SK-N-MC (cell line): Measurements from ENCODE around the gene DCDC2B.

Source experiments
- DNase-seq: peaks from one replicate; pipeline ENCODE4 v3.0.0-alpha.2; 2011; ENCODE audit warnings: low read depth, low spot score
- H3K27ac ChIP-seq: fragments of 200-600 bp; sonication (generic); 2 replicates; pipeline ENCODE4 v1.5.1; 2016; ENCODE audit warnings: mixed run types
- H3K36me3 ChIP-seq: fragments of 200-600 bp; sonication (generic); 2 replicates; pipeline ENCODE4 v1.6.1; 2017; ENCODE audit warnings: antibody characterized with exemption, low read length, mixed read lengths; ENCODE audit not compliant: insufficient read depth
- H3K4me3 ChIP-seq: fragments of 200-600 bp; sonication (generic); 2 replicates; pipeline ENCODE4 v1.5.1; 2016
- H3K9ac ChIP-seq: fragments of 200-600 bp; sonication (generic); 2 replicates; pipeline ENCODE4 v1.8.0; 2017; ENCODE audit warnings: mixed run types, mixed read lengths; ENCODE audit not compliant: insufficient read length
- H3K9me3 ChIP-seq: fragments of 200-600 bp; sonication (generic); 2 replicates; pipeline ENCODE4 v1.6.1; 2017; ENCODE audit warnings: low read depth, mild to moderate bottlenecking, antibody characterized with exemption, low read length, moderate library complexity, mixed read lengths
- EZH2 ChIP-seq: fragments of 200-600 bp; sonication (generic); IDR thresholded peaks from one replicate; pipeline ENCODE4 v1.6.1; 2017; ENCODE audit warnings: antibody characterized with exemption
- FOXP2 ChIP-seq: optimal IDR thresholded peaks from 2 replicates; pipeline ENCODE3; 2011; ENCODE audit warnings: mild to moderate bottlenecking, moderate library complexity; ENCODE audit not compliant: insufficient read depth; ENCODE audit errors: extremely low read length, control extremely low read depth
- POLR2AphosphoS5 ChIP-seq: IDR thresholded peaks from 2 replicates; pipeline ENCODE4 v1.6.1; 2012; ENCODE audit warnings: mild to moderate bottlenecking, low read depth, low read length, borderline replicate concordance

The DCDC2B gene

DNA sequence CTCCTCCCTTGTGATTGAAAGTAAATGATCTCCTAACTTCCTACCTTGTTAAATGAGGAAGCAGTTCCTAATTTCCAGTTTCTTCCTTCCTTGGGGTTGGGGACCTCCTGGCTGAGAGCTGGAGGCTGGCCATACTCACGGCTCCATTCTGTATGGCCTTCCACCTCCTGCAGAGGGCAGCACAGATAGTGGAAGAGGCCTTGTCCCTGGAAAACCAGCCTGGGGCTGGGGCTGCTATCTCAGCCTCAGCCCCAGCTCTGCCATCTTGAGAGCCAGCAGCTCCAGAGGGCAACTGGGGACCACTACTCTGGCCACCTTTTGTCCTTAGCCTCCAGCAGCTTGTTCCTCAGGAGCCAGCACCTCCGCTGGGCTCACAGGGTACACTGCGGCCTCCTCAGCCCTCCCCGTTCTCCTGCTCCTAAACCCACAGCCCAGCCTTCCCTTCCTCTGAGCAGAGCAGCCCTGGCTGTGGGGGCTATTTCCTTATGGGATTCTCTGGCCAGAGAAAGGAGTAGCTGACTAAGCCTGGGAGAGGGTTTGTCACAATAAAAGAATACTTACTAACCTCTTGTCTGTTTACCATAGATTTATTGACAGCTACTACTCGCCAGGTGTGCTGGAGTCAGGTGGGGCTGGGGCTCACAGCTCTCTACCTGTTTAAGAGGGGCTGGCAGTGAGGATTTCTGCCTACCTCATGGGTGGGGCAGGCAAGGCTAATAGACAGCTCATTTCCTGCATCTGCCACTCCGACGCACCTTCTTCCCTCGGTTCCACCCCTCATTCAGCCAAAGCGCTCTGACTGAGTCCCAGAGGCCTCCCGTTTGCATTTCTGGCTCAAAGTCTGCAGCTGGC lies 7.0 kb downstream of the DCDC2B start:
- Histone ChIP-seq H3K27ac (no peak overlapping the region), H3K36me3 (no peaks in the 10 kb centered on the region), H3K9me3 (no peaks in the 10 kb centered on the region), H3K9ac (no peak overlapping the region), H3K4me3 (no peak overlapping the region)
- TF ChIP-seq EZH2 (no peak), POLR2AphosphoS5 (no peak), FOXP2 (no peak)
- no peak for DNase-seq

DNA sequence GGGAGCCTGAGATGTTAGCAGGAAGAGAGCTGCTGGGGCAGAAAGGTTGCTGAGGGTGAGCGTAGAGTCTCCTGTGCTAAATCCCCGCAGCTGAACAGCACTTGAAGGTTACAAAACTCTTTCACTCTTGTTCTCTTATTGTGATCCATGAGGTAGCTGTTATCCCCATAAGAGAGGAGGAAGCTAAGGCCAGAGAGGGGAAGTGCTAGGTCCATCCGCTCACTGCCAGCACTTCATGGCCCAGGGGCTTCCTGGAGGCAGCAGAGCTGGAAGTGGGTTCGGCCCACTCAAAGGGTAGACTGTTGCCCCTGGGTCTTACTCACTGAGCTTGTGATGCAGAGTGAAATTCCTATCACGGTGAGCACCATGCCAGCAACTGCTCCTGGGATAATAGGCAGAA lies 7.7 kb downstream of the DCDC2B start:
- no peak overlapping the region for H3K9ac ChIP-seq
- H3K9me3 ChIP-seq, result no peaks in the 10 kb centered on the region
- no peaks in the 10 kb centered on the region for H3K36me3 ChIP-seq
- TF ChIP-seq FOXP2, result no peak
- TF ChIP-seq EZH2, result no peak
- TF ChIP-seq POLR2AphosphoS5, result no peak
- H3K27ac ChIP-seq, result no peak overlapping the region
- DNase-seq, result no peak
- no peak overlapping the region for H3K4me3 ChIP-seq

DNA sequence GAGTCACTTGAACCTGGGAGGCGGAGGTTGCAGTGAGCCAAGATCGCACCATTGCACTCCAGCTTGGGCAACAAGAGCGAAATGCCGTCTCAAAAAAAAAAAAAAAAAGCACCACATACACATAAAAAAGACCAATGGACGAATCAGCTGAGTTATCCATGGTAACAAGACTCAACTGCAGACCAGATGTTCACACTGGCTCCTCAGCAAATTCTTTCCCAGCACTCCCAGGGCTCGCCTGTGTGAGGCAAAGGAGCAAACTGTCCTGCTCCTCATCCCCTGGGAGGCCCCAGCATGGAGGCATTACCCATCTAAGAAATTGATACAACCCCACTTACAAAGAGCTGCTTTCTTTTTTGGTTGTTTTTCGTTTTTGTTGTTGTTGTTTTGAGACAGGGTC lies 10.1 kb downstream of the DCDC2B start:
- Histone ChIP-seq H3K27ac (no peak overlapping the region), H3K9me3 (no peaks in the 10 kb centered on the region), H3K9ac (no peak overlapping the region), H3K4me3 (no peak overlapping the region), H3K36me3 (peaks cover 6% of the 10 kb centered on the region)
- DNase-seq, result no peak
- no peak for TF ChIP-seq POLR2AphosphoS5
- TF ChIP-seq EZH2, result no peak
- no peak for TF ChIP-seq FOXP2

DNA sequence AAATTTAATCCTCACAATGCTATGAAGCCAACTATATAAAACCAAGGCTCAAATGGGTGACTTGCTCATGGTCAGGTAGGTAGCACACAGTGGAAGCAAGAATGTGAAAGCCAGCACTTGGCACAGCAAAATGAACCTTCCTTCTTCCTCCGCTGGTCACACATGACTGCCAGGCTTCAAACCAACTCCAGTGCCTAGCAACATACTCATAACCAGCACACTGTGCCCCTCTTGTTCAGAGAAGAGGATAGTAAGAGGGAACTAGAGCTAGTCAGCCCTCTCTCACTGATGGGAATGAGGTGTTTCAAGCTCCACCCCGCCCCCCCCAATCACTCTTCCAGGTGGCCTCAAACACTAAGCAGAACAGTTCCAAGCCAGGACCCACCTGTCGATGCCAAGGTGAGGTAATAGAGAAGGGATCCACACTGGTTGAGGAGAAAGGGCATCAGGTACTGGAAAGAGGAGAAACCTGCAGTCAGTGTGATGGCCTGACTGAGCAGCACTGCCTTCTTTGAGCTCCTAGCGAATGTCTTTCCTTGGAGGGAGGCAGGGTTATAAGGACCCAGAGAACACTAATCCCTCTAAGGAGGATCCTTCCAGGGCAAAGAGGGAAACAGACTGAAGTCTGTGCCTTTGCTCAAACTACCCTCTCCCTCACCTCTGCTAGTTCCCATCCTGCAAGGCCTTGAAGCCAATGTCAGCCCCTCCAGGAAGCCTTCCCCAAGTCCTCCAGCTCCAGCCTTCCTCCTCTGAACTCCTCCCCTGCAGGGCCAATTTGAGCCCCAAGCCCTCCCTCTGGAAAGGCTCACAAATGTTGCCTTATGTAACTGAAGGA lies 12.1 kb downstream of the DCDC2B start:
- DNase-seq, result no peak
- H3K27ac ChIP-seq, result 0 out of 2 replicates have a peak overlapping the region, but pooled peaks have one; percentile 36
- TF ChIP-seq FOXP2 (no peak), EZH2 (no peak), POLR2AphosphoS5 (no peak)
- peak overlapping the region; percentile 99 for H3K4me3 ChIP-seq
- H3K36me3 ChIP-seq, result peaks cover 21% of the 10 kb centered on the region
- peak overlapping the region; percentile 98 for H3K9ac ChIP-seq
- no peaks in the 10 kb centered on the region for H3K9me3 ChIP-seq

DNA sequence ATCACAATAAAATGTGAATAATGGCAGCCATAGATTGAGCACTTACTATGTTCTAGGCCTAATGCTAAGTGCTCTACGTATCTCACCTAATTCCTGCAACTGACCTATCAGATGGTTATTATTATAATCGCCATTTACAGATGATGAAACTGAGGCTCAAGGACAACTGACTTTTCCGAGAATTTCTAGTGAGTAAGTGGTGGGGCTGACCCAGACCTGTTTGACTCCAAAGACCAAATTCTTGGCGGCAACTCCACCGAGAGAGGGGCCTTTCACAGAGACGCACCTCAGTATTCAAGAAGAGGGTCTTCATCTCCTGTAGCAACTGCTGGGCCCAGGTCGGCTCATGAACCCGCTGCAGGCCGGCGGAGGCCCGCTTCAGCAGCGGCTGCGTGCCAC lies 12.7 kb downstream of the DCDC2B start:
- peaks cover 25% of the 10 kb centered on the region for H3K36me3 ChIP-seq
- TF ChIP-seq EZH2 (no peak), FOXP2 (no peak), POLR2AphosphoS5 (no peak)
- no peak for DNase-seq
- H3K9me3 ChIP-seq, result no peaks in the 10 kb centered on the region
- 0 out of 2 replicates have a peak overlapping the region, but pooled peaks have one; percentile 36 for H3K27ac ChIP-seq
- H3K9ac ChIP-seq, result peak overlapping the region; percentile 98
- H3K4me3 ChIP-seq, result peak overlapping the region; percentile 99

DNA sequence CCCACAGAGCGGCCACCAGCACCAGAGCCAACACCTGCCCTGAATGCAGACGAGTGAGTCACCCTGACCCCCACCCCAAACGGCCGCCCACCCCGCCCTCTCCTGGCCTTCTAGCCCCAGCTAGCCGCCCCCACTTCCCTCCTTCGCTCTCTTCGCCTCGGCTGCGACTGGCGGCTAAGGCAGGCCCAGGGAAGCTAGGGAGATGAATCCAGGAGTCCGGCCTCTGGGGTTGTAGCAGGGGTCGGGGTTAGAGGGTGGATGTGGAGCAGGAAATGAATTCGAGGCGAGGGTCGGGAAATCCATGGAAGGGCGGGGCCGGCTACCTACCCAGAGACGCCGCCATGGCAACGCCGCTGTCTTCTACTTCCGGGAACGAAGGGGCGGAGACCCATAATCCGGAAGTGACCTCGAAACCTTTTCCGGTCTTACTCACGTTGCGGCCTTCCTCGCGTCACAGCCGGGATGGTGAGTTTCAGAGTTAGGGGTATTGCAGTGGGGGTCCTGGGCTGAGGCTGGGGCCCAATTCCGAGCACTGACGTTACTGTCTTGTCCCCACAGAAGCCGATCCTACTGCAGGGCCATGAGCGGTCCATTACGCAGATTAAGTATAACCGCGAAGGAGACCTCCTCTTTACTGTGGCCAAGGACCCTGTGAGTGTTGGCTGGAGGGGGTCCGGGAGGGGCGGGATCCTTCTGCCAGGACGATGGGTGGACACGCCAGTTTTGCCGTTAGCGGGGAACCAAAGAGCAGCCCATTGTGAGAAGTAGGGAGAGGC lies 13.3 kb downstream of the DCDC2B start, which contains the start of the genes EIF3I and TMEM234:
Gene EIF3I (plus strand): TSS at position 428 of the 776 bp plus-strand sequence. CDS start 35 bp downstream, at position 463.
Gene TMEM234 (minus strand): TSS at position 374 of the 776 bp plus-strand sequence. CDS start 31 bp downstream, at position 343.
- H3K9me3 ChIP-seq, result no peaks in the 10 kb centered on the region
- TF ChIP-seq EZH2 (no peak), FOXP2 (no peak), POLR2AphosphoS5 (peak; percentile 98)
- DNase-seq, result peak; percentile 44
- peak within 1 kb of the TSS; percentile 99 for H3K4me3 ChIP-seq
- H3K9ac ChIP-seq, result peak within 1 kb of the TSS; percentile 98
- H3K27ac ChIP-seq, result peak within 1 kb of the TSS; percentile 76
- peaks cover 25% of the 10 kb centered on the region for H3K36me3 ChIP-seq

DNA sequence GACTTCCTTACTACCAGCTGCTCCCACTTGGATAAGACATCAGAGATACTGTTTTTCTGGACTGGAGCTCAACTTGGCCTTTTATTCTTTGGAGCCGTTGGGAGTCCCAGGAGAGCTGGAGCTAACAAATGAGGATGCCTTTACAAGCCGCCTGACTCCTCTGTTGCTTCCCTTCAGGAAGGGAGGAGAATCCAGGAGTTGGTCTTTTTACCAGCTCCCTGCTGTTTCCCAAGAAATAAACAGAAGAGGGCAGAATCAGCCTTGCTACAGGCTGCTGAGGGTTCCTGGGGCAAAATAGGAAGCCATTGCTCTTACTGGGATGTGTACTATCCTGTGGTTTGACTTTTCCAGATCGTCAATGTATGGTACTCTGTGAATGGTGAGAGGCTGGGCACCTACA lies 14.8 kb downstream of the DCDC2B start:
- no peak overlapping the region for H3K27ac ChIP-seq
- peak overlapping the region; percentile 16; the same call in 1 of the 2 replicates for H3K4me3 ChIP-seq
- peak overlapping the region; percentile 33 for H3K9ac ChIP-seq
- H3K9me3 ChIP-seq, result no peaks in the 10 kb centered on the region
- peaks cover 40% of the 10 kb centered on the region for H3K36me3 ChIP-seq
- TF ChIP-seq EZH2, result no peak
- TF ChIP-seq FOXP2, result no peak
- no peak for TF ChIP-seq POLR2AphosphoS5
- DNase-seq, result no peak

DNA sequence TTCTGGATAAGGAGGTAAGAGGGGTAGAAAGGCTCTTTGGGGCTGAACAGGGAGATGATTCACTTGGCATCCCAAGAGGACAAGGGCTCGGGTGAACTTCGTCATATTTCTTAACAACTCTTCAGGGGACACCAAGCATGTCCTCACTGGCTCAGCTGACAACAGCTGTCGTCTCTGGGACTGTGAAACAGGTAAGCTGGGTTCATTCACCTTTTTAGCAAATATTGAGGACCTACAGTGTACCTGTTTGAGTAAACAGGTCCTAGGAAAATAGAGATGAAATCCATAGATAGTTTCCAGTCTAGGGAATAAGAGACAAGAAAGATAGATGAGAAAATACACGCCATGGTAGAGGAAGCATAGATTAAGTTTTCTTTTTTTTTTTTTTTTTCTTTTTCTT lies 15.4 kb downstream of the DCDC2B start:
- no peak overlapping the region for H3K9ac ChIP-seq
- H3K4me3 ChIP-seq, result no peak overlapping the region

More for the DNA sequence above, 15.4 kb downstream of the DCDC2B start:
- peaks cover 45% of the 10 kb centered on the region for H3K36me3 ChIP-seq
- no peak for DNase-seq
- TF ChIP-seq POLR2AphosphoS5 (no peak), EZH2 (no peak), FOXP2 (no peak)
- H3K9me3 ChIP-seq, result no peaks in the 10 kb centered on the region
- no peak overlapping the region for H3K27ac ChIP-seq
